GM18498 (cell line): ENCODE results near the gene BTF3L4.

Experiments
- ATAC-seq: cut with Tn5 transposase; IDR thresholded peaks from one replicate; pipeline ENCODE4 v1.9.1; 2021; ENCODE audit warnings: mild to moderate bottlenecking, moderate library complexity; ENCODE audit not compliant: unreplicated experiment

Gene BTF3L4

GRCh38 chr1:52122384-52122783 lies 66.3 kb downstream of the BTF3L4 start:
- ATAC-seq, result no peak

GRCh38 chr1:52123622-52124021 lies 67.5 kb downstream of the BTF3L4 start:
- ATAC-seq, result no peak

- no peak for ATAC-seq
Observed at GRCh38 chr1:52125736-52126359, 69.8 kb downstream of the BTF3L4 start.

GRCh38 chr1:52127181-52128180 lies 71.4 kb downstream of the BTF3L4 start:
- no peak for ATAC-seq

- peak; percentile 48 for ATAC-seq
Observed at GRCh38 chr1:52139817-52140540, 83.9 kb downstream of the BTF3L4 start.
